RCC 7860 (cell line): Measurements from ENCODE around the gene SAMD8.

Experiments used
- DNase-seq: peaks from one replicate; pipeline ENCODE4 v3.0.0-alpha.2; 2015; ENCODE audit warnings: low spot score
- FAIRE-seq: peaks from 2 replicates; lab custom pipeline; 2012; peaks lifted over from hg19 to GRCh38; lab: Jason Lieb, UNC

The SAMD8 gene

DNA sequence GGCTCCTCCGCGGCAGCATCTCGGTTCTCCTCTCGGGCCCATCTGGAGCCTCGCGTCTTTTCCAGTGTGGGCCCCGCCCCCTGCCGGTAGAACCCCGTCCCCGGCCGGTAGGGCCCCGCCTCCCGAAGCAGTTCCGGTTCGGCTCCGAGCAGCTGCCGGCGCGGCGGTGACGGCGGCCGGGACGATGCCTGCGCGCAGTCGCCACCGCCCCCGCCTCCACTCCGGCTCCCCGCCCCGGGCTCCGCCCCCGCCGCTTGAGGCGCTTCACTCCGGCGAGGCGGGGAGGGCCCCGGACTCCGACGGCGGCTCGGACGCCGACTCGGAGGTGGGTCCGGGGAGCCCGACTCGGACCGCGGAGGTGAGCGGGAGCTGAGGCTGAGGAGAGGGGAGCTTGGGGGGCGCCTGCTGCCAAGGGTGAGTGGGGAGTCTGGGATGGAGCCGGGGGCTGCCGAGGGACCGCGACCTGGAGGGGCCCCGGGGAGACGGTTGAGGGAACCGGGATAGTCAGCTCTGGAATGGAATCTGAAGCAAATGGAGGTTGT is at the start of gene SAMD8:
SAMD8 (plus strand) TSS at position 292 of the 542 bp plus-strand sequence. CDS start 38,873 bp downstream, outside the sequence.
- DNase-seq (peak; percentile 89), FAIRE-seq (no peak)

DNA sequence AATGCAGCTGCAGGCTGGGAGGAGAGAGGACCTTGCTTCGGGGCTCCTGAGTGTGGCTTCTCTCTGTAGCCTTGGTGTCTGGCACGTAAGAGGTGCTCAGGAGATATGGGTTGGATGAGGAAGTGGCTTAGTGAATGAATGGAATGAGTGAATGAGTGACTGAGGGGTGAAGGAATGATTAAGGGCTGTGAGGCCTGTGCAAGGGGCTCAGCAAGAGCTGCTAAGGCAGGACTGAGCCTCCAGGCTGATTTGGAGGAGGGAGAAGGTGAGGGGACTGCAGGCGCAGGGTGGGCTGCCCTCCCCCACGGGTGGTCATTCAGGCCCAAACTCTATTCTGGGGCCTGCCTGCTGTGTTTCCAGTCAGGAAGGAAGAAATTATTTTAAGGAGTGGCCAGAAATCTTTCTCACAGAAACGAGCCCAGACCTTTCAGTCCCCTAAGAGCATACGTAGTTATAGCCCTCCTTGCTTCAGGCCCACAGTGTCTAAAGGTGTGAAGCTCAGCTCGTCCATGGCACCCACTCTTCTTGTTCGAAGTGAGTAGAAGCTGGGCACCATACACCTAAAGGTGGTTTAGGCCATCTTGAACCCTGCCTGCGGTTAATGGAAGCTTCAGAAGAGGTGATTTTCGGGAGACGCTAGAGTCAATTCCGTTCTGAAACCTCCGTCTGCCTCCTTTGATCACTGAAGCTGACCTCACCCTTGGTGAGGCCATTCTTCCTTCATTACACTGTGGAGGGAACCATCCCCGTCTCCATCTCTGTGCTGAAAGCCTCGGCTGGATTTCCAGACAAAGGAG is 49.5 kb upstream of the SAMD8 start:
- no peak for FAIRE-seq

DNA sequence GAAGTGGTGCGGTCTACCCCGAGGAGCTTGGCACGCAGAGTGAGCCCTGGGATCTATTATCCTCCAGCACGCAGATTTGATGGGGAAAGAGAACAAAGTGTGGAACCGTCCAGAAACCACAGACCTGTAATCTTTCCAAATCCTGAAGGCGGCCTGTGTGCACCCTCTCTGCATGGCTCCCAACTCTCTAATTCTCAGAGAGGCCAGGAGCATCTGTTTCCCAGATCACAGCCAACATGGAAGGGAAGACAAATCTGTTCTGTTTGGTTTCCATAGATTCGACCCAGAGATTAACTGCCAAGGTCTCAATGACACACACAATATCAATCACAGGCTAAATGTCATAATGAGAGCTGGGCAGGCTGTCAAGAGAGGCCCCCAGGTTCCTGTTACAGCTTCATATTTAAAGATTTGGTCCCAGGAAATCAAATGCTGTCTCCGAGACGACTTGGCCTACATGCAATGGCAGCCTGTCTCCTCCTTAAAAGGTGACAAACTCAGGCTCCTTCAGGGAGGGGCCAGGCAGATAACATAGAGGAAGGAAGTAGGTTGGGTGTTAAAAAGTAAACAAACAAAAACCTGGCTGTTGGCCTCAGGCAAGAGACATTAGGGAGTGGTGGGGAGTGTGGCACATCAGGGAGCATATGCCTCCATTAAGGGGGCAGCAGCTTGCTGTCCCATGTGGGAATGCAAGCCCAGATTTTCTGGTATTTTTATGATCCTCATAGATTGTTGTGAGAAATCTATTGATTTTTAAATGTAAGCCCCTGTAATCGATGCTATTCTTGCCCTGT is 48.8 kb upstream of the SAMD8 start:
- no peak for FAIRE-seq
- DNase-seq = no peak

More for the DNA sequence above, 49.5 kb upstream of the SAMD8 start:
- no peak for DNase-seq

DNA sequence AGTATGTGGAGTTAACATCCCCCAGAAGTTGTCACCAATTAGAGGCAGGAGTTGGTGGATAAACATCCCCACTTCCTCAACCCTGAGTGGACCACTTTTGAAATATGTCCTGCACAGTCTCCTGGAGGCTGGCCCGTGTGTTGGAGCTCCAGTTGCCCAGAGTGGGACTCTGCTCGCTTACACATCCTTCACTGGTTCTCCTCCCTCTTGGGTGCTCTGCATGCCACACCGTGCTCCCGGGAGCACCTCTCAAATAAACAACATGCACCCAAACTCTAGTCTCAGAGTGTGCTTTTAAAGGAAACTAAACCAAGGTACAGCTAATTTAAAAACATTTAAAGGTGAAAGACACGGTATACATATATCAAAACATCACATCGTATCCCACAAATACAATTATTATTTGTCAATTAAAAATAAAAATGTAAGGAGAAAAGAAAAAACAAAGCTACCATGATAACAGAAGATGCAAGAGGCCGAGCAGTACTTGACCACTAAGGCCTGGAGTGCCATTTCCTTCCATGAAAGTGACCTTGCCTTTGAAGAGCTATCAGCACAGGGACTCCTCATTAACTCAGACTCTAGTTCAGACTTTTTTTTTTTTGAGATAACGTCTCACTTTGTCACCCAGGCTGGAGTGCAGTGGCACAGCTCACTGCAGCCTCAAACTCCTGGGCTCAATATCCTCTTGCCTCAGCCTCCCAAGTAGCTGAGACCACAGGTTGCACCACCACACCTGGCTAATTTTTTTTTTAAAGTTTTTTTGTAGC is 47.8 kb upstream of the SAMD8 start:
- no peak for FAIRE-seq
- no peak for DNase-seq

DNA sequence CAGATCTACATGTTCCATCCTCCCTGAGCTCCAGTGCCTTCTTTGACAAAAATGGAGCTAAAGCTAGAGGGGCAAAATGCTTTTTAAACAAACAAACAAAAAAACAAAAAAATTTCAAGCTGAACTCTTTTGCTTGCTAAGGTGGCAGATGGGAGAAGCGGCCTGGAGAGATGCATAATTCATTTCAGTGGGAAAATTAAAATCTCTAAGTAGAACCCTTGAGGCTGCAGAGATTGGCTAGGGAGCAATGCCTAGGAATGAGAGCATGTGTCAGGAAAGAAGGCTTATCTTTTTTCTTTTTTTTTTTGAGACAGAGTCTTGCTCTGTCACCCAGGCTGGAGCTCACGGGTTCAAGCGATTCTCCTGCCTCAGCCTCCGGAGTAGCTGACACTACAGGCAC is 46.4 kb upstream of the SAMD8 start:
- DNase-seq (no peak), FAIRE-seq (no peak)

DNA sequence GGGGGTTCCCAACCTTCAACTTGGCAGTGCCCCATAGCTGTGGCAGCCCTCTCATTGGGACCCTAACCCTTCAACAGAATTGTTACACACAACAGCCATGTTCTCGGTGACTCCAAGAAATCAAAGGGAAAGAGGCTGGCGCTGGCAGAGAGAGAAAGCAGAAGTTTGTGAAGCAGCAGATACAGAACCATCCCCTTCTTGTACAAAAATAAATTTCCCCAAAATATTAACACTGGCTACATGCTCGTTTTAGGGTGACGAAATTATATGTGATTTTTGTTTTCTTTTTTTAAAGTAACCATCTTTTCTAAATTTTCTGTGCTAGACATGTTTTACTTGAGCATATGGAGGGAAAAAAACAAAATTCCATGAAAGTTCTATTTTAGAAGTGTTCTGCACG is 45.2 kb upstream of the SAMD8 start:
- FAIRE-seq (no peak), DNase-seq (no peak)

DNA sequence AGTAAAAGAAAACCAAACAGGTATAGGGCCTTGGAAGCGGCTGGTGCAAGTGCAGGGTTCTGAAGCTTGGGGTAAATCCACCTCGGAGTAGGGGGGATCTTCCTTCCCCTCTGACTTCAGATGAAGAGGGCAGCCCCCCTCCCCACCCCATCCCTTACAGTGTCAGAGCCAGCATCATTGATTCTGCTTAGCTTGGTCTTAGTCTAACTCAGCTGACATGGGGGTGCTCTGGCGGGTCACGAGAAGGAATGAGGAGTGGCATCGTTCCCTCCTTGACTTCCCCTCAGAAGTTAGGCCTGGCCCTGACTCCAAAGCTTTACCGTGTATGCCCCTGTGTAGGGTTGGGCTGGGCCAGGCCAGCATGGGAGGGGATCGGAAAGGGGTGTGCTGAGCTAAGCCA is 44.2 kb upstream of the SAMD8 start:
- FAIRE-seq (no peak), DNase-seq (no peak)

DNA sequence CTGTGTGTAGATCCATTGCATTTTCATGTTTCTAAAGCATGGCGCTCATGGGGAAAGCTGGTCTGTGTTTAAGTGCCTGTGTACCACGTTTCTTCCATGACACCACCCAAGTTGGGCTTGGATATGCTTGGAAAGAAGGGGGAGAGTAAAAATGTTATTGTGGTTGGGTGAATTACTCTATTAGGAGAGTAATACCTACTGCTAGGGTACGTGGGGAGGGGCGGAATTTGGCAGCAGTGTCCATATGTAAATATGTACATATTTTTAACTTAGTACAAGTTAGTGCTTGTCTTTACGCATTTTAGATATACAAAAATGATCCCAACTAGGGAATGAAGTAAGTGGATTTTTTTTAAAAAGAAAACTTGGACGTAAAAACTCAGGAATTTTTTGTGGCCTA is 42.9 kb upstream of the SAMD8 start:
- DNase-seq (no peak), FAIRE-seq (no peak)

DNA sequence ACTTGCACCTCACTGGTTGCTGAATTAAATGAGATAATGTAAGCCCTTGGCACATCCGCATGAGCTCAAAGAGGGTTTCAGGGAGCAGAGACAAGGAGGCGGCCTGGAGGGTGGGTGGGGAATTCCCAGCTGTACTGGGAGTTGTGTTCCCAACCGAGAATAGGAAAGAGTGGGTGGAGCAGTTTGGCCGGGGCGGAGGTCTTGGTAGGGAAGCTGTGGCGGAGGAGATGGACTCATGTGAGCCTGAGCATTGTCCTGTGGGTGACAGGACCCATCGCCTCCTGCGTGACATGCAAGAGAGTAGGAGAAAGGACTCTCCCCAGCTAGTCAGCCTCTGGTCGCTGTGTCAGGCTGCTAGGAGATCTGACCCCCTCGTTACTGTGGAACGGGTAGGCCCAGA is 41.0 kb upstream of the SAMD8 start:
- FAIRE-seq (no peak), DNase-seq (no peak)

DNA sequence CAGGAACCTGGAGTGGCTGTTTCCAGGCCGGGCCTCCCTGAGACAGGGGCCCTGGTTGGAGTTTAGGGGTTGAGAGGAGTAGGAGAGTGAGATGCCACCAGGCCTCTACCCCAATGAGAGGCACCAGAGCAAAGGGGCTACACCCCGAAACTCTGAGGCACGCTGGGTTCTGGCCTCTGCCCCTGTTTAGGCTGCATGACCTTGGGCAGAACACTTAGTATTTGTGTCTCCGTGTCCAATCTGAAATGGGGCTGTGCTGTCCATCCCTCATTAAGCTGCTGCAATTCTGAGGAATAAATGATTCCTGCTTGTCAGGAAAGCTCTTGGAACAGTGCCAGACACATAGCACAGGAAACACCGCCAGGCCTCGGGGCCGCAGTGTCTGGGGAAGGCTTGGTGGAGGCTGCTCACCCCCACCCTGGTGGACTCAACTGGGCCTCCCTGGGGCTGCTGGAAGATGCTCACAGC is 40.5 kb upstream of the SAMD8 start:
- FAIRE-seq (no peak), DNase-seq (no peak)

DNA sequence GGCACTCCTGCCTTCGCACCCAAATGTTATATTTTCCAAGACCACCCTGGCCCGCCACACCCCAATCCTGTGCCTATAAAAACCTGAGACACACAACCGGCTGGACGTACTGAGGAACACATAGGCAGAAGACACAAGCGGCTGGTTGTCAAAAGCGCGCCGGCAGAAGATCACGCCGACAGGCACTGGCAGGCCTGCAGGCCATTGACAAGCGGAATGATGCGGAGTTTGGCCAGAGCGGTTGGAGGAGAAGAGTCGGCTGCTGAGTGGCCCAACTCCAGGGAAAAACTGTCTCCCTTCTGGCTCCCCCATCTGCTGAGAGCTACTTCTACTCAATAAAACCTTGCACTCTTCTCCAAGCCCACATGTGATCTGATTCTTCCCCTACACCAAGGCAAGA is 39.7 kb upstream of the SAMD8 start:
- DNase-seq (no peak), FAIRE-seq (no peak)

DNA sequence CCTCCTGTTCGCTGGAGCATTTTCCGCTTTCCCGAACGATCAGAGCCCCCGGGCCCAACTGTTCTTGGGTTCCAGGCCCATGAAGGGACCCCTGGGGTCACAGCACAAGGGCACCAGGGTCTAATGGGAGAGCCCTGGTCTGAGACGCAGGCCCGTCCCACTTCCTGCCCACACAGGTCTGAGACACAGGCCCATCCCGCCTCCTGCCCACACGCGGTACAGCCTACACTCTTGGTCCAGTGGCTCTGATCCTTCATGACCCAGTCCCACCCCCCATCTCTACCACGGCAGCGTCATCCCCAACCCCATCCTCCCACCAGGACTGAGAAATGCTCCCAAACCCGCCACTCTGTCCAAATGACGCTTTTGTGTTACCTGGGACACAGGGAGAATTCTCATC is 38.7 kb upstream of the SAMD8 start:
- DNase-seq (no peak), FAIRE-seq (no peak)

DNA sequence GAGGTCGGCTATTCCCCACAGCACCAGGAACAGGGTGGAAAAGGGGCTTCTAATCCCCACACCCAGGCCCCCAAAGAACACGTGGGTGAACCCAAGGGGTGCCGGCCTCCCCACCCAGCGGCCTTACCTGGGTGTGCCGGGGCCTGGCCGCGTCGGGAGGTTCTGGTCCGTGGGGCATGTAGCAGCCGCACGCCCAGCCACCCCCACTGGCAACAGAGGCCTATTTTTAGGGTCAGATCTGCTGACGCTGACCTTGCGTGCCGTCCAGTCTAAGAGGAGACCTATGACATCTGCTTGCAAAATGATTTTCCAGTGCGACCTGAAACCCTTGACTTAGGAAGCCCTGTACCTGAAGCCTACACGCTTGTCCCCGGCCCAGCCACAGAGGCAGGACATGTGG is 38.0 kb upstream of the SAMD8 start:
- FAIRE-seq = no peak

DNA sequence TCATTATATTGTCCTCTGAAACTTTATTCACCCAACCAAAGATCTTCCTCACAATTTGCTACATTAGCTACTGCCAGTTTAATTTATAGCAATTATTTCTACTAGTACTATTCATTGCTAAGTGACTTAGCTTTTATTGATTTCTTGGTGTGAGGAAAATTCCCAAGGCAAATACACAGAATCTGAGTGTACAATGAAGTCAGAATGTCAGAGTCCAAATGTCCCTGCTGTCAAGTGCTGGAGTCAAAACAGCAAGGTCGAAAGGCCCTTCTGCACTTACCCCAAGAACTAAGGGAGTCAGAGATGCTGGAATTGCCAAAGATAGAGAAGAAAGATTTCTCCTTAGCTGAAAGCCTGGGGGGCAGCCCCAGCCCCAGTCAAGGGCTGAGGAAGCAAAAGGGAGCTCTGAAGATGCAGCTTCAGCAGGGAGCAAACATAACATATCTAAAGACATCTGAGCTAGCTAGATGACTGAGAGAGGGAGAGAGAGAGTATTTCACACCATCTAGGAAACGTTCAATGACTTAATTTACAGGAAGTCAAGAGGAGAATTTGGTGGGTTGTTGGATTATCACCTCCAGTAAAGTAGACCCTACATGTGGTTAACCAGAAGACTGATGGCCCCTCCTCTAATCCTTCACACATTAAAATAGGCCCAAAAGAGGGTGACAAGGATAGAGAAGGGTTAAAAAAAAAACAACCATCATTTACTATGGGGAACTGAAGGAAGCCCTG is 36.6 kb upstream of the SAMD8 start:
- FAIRE-seq = no peak
- no peak for DNase-seq

More for the DNA sequence above, 38.0 kb upstream of the SAMD8 start:
- no peak for DNase-seq

DNA sequence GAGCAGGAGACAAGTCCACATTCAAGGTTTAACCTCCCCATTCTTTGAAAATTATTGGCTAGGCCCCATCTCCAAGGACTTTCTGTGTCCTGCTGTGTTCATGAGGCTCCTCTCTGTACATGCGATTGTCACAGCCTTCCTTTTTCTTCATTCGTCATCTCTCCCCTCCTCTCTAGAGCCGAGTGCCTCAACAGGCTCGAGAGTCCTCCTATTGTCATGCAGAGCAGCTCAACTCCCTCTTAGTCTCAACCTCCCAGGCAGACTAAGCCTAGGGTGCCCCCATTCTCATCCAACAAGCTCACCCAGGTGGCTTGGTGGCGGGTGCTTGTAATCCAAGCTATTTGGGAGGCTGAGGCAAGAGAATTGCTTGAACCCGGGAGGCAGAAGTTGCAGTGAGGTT is 35.1 kb upstream of the SAMD8 start:
- FAIRE-seq (no peak), DNase-seq (no peak)

DNA sequence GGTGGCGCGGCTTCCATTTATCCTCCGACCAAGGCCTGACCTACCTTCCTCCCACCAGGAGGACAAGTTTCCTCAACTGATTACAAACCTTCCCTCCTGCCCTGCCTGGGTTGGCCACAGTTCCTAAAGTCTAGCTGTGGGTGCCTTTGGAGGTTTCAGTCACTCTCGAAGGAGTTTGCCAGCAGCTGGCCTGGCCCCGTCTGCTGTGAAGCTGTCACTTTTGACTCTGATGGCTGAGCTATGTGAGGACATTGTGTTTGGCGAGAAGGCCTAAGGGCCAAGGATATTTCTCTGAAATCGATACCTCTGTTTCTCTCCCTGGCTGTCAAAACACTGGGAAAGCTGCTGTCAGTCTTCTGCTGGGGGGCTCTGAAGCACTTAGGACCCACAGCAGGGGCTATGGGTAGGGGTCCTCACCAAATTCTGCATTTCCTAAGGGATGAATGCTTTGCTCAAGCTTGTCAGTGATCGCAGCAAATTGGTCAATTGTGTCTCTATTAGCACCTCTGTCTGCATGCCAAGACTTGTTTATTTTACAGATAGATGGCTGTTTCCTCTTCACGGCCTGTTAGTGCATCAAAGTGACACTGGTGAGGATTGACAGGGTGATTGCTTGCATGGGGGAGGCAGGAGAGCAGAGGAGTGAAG is 31.9 kb upstream of the SAMD8 start:
- DNase-seq = no peak
- no peak for FAIRE-seq

DNA sequence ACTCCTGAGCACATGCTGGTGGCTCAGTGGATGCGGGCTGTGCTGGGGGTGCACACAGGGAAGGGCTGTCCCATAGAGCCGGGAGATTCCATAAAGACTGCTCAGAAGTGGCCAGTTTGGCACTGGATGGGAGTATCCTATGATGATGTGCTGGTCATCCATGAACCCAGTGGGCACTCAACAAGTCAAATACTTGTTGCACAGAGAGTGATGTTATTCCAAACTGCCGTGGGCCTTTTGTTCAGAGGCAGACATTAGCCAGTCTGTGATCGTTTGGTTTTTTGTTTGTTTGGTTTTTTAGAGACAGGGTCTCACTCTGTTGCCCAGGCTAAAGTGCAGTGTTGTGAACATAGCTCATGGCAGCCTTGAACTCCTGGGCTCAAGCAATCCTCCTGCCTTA is 30.9 kb upstream of the SAMD8 start:
- DNase-seq = no peak
- FAIRE-seq = no peak

DNA sequence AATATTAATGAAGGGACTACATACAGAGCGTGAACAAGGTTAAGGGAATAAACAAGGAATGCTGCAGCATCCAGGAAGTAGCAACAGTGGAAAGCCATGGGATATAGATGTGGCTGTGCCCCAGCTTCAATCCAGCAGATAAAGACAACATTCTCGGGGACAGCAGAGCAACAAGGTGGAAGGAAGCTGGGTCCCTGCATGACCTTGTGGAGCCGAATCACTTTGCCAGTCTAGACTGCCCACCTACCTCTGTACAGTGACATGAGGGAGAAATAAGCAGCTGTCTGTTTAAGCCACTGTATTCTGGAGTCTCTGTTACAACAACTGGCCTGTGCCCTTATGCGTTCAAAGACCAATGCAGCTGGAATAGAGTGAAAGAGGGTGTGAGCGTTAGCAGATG is 30.1 kb upstream of the SAMD8 start:
- DNase-seq = no peak
- FAIRE-seq = no peak

DNA sequence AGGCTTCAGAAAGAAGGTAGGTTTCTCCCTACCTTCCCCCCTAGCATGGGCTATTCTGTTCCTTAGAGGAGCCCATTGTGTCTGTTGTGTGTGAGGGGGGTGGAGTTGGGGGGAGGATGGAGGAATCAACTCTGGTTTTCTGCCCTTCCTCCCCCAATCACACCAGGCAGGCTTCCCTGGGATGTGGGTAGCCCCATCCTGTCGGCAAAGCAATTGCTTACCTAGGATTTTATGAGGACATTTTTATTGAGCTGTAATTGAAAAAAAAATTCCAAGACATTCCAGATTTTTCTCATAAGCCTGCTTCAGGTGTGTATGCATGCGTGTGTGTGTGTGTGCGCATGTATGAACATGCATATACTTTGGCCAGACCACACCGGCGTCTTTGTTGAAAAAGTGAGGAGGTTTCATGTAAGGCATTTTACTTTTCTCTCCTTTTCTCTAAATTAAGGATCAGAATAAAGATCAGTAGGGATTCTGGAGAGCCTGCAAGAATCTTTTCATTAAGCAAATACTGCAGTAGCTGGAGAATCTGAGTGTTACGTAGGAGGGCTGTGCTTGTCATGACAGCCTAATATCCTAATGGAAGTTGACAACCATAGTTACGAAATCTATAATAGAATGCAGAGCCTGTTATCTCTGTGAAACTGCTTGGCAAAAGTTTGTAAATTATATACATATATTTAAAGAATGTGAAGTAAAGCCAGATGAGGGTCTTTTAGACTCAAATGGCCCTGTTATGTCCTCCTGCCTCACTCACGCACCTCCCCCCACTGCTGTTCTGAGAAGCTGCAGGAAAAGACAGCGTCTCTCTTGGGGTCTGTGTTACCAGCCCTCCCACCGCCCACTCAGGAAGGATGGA is 27.3 kb upstream of the SAMD8 start:
- DNase-seq (no peak), FAIRE-seq (no peak)
